ENCODE measurements around the gene EFCAB6. TPM values are rescaled to one million over a fixed set of nuclear protein-coding genes. Genes with fewer than 3 reads are reported as not detected.

The EFCAB6 gene
- total RNA-seq, 1 donor: 2.7 TPM

- no peak for DNase-seq (ENCODE audit: low read depth)
- no peak for TF ChIP-seq CTCF (IDR thresholded peaks at IDR 0.05; ENCODE audit: insufficient read depth, low read length)
- H3K4me3 ChIP-seq (ENCODE audit: low read depth, low read length): no peak overlapping the region
Observed at GRCh38 chr22:43550672-43551071, 261.4 kb downstream of the EFCAB6 start.

DNA sequence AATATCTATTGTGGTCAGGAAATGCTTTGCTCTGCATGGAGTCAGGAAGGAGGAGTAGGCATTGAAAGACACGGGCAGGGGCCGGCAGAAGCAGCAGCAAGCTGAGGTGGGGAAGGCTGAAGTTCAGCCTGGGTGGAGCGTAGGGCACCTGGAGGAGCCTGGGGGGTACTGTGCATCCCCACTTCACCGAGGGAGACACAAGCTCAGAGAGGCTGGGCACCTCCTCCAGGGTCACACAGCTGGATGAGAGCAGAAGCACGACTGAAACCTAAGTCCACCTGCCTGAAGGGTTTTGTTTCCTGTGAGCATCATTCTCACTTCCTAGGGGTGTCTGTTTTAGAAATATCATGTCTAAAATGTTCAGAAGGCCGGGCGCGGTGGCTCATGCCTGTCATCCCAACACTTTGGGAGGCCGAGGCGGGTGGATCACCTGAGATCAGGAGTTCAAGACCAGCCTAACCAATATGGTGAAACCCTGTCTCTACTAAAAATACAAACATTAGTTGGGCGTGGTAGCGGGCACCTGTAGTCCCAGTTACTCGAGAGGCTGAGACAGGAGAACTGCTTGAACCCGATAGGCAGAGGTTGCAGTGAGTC lies 262.0 kb downstream of the EFCAB6 start:
- no peak overlapping the region for H3K4me3 ChIP-seq (ENCODE audit: low read depth, low read length)
- no peak for DNase-seq (ENCODE audit: low read depth)
- no peak for TF ChIP-seq CTCF (IDR thresholded peaks at IDR 0.05; ENCODE audit: insufficient read depth, low read length)

GRCh38 chr22:43546186-43546585 lies 265.9 kb downstream of the EFCAB6 start:
- TF ChIP-seq CTCF (IDR thresholded peaks at IDR 0.05; ENCODE audit: insufficient read depth, low read length): no peak
- no peak overlapping the region for H3K4me3 ChIP-seq (ENCODE audit: low read depth, low read length)
- no peak for DNase-seq (ENCODE audit: low read depth)

- no peak for DNase-seq (ENCODE audit: low read depth)
- H3K4me3 ChIP-seq (ENCODE audit: low read depth, low read length): no peak overlapping the region
- TF ChIP-seq CTCF (IDR thresholded peaks at IDR 0.05; ENCODE audit: insufficient read depth, low read length): no peak
Observed at GRCh38 chr22:43544289-43544673, 267.8 kb downstream of the EFCAB6 start.

GRCh38 chr22:43543522-43544288 lies 268.4 kb downstream of the EFCAB6 start:
- no peak for TF ChIP-seq CTCF (IDR thresholded peaks at IDR 0.05; ENCODE audit: insufficient read depth, low read length)
- H3K4me3 ChIP-seq (ENCODE audit: low read depth, low read length): no peak overlapping the region
- no peak for DNase-seq (ENCODE audit: low read depth)

GRCh38 chr22:43542681-43543521 lies 269.2 kb downstream of the EFCAB6 start:
- no peak for TF ChIP-seq CTCF (IDR thresholded peaks at IDR 0.05; ENCODE audit: insufficient read depth, low read length)
- no peak for DNase-seq (ENCODE audit: low read depth)
- H3K4me3 ChIP-seq (ENCODE audit: low read depth, low read length): no peak overlapping the region
